SU-DHL-6 (cell line): Measurements from ENCODE around the gene ITGB1.

Source experiments
- CTCF ChIP-seq: fragments of 200-600 bp; sonication (generic); IDR thresholded peaks from one replicate; pipeline ENCODE4 v1.5.1; 2017; ENCODE audit warnings: antibody characterized with exemption, mild to moderate bottlenecking, low read length, moderate library complexity; ENCODE audit not compliant: insufficient read depth, poor library complexity, severe bottlenecking
- EZH2phosphoT487 ChIP-seq: fragments of 200-600 bp; sonication (generic), shearing (Covaris generic); conservative IDR thresholded peaks from 2 replicates; pipeline ENCODE4 v1.6.1; 2018; ENCODE audit warnings: mild to moderate bottlenecking, antibody characterized with exemption, low read length, moderate library complexity, mixed read lengths

GRCh38 chr10:32964270-32964669 lies 6.2 kb upstream of the ITGB1 start:
- TF ChIP-seq CTCF, result no peak
- no peak for TF ChIP-seq EZH2phosphoT487
